NOMO-1 treated with DMSO at 0.1 percent for 48 hours (cell line): ENCODE data around the gene SOWAHA.

Source experiments
- DNase-seq: peaks from one replicate; lab custom pipeline; 2025; ENCODE audit not compliant: unreplicated experiment; lab: John Stamatoyannopoulos, UW

Gene SOWAHA

GRCh38 chr5:132825033-132825833, 12.1 kb downstream of the SOWAHA start:
- DNase-seq: no peak

DNA sequence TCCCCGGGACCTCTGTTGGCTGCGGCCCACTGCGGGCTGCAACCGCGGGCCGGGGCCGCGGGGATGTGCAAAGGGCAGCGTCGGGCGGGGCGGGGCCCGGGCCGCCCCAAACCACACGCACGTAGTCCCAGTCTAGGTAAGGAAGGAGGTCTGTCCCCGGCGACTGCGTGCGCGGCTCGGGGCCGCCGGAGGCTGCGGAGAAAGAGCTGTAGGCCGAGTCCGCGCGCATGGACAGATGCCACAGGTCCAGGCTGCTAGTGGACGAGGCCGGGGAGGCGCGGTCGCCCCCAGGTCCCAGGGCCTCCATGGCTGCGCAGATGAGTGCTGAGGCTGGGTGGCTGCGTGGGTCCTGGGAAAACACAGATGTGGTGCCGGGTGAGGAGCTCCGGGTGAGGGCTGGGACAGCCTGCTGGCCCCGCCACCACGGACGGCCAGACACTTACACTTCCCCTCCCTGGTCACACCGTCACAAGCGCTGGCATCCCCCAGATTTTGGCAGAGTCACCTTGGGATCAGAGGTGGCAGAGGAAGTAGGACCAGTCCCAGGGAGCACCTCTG, 12.8 kb downstream of the SOWAHA start:
- no peak for DNase-seq

DNA sequence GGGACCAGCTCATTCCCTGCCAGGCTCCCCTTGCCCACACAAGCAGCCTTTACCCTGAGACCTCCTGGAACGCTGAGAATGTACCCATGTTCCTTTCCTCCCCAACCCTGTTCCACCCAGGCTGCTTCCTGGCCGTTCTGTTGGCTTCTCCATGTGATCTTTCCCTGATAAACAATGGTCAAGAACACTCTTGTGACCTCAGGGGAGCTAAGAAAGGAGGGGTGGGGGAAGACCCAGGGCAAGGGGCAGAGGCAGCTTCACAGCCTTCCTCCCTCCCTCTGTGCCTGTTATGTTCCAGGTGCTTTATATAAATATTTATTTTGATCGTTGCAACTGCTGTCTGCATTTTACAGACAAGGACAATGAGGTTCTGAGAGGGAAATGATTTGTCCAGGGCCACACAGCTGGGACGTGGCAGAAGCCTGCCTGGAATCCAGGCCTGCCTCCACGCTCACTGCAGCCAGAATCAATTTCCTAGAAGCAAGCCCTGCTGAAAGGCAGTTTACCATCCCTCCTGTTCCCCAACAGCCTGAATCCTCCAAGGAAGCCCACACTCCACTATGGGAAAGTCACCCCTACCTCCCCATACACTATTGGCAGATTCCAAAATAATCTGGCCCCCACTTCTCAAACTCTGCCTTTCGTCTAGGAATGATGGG, 13.5 kb downstream of the SOWAHA start:
- DNase-seq: no peak

DNA sequence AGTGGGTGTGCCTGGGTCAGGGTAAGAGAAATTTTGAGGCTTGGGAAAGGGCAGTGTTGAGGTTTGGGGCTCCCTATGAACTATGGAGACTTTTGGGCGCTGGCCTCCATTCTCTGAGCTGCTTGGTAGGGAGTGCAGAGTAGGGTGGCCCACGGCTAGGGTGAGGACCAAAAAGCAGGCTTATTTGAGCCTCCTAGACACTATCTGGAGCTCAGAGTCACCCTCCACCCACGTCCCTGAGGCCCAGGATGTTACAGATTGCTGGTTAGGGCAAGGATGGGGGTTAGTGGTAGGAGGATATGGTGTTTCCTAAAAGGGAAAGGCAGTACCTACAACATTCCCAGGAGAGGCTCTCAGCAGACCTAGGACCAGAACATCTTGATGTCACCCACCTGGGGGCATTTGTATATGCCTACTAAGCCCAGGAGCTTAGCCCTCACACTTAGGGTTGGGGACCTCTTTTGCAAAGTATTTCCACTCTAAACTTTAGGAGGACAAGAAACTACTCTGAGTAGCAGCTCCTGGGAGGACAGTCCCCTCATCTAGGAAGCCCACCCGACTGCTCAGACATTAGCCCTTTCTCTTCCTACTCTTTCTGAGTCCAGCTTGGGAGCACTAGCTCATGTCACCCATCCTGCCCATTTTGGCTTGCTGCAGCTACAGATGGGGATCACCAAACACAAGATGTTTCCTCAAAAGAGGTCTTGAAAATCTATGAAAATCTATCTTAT, 15.0 kb downstream of the SOWAHA start:
- no peak for DNase-seq

GRCh38 chr5:132828846-132829494, 15.9 kb downstream of the SOWAHA start:
- no peak for DNase-seq

DNA sequence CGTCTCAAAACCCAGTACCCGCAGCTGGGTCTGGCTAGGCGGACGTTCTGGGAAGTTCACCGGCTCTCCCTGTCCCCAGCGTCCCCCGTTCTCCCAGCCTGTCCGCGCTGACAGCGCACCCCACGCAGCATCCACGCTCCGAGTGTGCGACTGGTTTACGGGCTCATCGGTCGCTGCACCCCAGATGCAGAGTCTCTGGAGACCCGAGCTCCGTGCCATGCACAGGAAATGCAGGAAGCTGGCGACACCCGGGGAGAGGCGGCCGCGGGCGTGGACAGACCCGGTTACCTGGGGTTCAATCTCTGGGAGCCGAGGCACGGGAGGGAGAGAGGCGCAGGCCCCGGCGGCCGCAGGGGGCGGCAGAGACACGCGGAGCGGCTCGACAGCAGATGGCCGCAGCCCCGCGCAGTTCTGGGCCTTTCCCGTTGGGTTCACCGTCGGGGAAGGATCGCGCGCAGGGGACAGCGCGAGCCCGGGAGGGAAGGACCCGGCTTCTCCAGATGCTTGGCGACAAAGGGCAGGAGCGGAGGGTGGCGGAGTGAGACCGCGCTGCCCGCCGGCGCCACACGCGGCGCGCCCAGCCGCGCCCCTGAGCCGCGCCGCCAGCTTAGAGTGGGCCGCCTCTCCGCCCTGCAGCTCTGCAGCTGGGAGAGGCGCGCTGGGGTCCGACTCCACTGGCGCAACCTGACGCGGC, 16.8 kb downstream of the SOWAHA start:
- peak; percentile 57 for DNase-seq

GRCh38 chr5:132830436-132831094, 17.5 kb downstream of the SOWAHA start, which contains the start of gene SHROOM1:
SHROOM1 (minus strand) TSS chr5:132830647; CDS start chr5:132826140, 4,507 bp downstream.
- DNase-seq: peak; percentile 15

GRCh38 chr5:132831095-132831860, 18.2 kb downstream of the SOWAHA start:
- DNase-seq: no peak

- no peak for DNase-seq
Observed at GRCh38 chr5:132832612-132833011, 19.5 kb downstream of the SOWAHA start.

GRCh38 chr5:132834057-132834456, 21.0 kb downstream of the SOWAHA start:
- DNase-seq: no peak

- DNase-seq: no peak
Observed at GRCh38 chr5:132836852-132837251, 23.8 kb downstream of the SOWAHA start.

DNA sequence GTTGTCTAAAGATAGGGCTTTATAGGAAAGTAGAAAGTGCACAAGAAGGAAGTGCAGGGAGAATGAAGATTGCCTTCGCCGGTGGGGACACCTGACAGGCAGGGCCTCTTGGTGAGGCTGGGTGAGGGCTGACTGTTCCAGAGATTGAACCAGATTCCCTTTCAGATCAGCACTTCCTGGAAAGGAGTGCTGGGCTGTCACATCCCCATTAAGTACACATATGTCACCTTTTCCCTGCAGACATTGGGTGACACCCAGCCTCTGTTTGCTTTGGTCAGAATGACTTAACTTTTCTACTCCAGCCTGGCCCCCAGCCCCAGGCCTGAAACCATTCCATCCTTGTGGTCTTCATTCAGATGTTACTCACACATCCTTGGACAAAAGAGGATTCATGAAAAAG, 24.8 kb downstream of the SOWAHA start:
- DNase-seq: no peak

GRCh38 chr5:132838516-132839282, 25.6 kb downstream of the SOWAHA start:
- DNase-seq: no peak

GRCh38 chr5:132839426-132840301, 26.6 kb downstream of the SOWAHA start:
- DNase-seq: peak; percentile 34

GRCh38 chr5:132840313-132840712, 27.2 kb downstream of the SOWAHA start:
- DNase-seq: no peak

DNA sequence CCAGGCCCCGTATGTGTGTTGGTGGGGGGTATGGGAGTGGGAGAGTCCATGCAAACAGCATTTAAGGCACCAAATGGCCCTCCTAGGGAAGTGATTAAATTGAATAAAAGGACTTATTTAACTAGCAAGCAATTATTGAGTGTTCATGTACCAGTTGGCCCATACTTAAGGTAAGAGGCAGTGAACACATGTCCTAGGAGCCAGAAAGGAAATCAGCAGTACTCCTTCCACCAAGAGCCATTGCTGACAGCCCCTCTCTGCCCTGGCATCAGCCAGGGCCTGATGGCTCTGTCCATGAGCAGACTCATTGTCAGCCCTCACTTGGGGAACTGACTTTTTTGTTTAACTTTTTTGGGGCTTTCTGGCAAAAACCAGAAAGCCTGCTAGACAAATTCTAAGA, 27.8 kb downstream of the SOWAHA start:
- no peak for DNase-seq

- DNase-seq: peak; percentile 32
Observed at GRCh38 chr5:132841305-132841704, 28.2 kb downstream of the SOWAHA start.
